ENCODE results near the gene PARD3B. TPM values are rescaled to one million over a fixed set of nuclear protein-coding genes. Genes with fewer than 3 reads are reported as not detected.

The PARD3B gene
- total RNA-seq, 1 experiment from 2014 or later: 2.0 TPM

DNA sequence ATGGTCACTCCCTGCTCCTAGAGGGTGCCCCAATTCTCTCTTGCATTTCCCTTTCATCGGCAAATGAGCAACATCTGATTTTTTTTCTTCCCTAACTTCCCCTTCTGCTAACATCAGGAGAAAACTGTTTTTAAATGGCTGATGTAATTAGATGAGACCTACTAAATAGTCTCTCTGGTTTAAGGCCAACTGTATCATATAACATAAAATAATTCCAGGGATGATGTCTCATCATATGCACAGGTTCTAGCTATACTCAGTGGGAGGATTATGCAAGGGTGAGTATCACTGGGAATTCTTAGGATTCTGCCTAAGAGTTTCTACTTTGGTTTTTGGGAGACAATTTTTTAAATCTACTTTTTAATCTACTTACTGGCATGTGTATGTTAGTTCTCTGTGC, 193.4 kb downstream of the PARD3B start (continued):
- TF ChIP-seq ZBTB33 (IDR thresholded peaks at IDR 0.05; ENCODE audit: extremely low read depth, insufficient replicate concordance, low read length): no peak
- TF ChIP-seq EGR1 (IDR thresholded peaks at IDR 0.05; ENCODE audit: low read depth): no peak
- TF ChIP-seq SP1 (IDR thresholded peaks at IDR 0.05; ENCODE audit: low read depth): no peak
- TF ChIP-seq CBX3 (IDR thresholded peaks at IDR 0.05; ENCODE audit: low read depth): no peak
- TF ChIP-seq POLR2AphosphoS5 (IDR thresholded peaks at IDR 0.05; ENCODE audit: low read depth, low read length): no peak

- no peaks in the 10 kb centered on the region for H3K4me1 ChIP-seq (ENCODE audit: control insufficient read depth in 1 of 2, insufficient read depth in 2 of 2, low read length in 2 of 2)
- POLR2A ChIA-PET: no interaction called here
- H3K9ac ChIP-seq (ENCODE audit: low read length): no peak overlapping the region
- no peaks in the 10 kb centered on the region for H3K9me3 ChIP-seq (ENCODE audit: control insufficient read depth in 1 of 2, insufficient read depth in 1 of 2, low read depth in 1 of 2, low read length in 2 of 2)
- CTCF ChIA-PET: no interaction called here
- intact Hi-C loops (cut with micrococcal nuclease): no loop called here
- H2AFZ ChIP-seq (ENCODE audit: low read depth, low read length, poor library complexity, severe bottlenecking): no peak overlapping the region
- H3K9me2 ChIP-seq (ENCODE audit: insufficient read depth): no peaks in the 10 kb centered on the region
- no peaks in the 10 kb centered on the region for H4K20me1 ChIP-seq (ENCODE audit: insufficient read depth)
- no peaks in the 10 kb centered on the region for H3K79me2 ChIP-seq (ENCODE audit: insufficient read depth, low read length)
- no peaks in the 10 kb centered on the region for H3K36me3 ChIP-seq (ENCODE audit: control insufficient read depth in 1 of 2, insufficient read depth in 2 of 2, low read length in 2 of 2)
- ATAC-seq (no peak), DNase-seq (ENCODE audit: low read depth, low spot score) (no peak)
- H3K4me3 ChIP-seq (replicated peaks in 1 of 2; ENCODE audit: low read depth in 1 of 2, low read length in 2 of 2): no peak overlapping the region
- TF ChIP-seq EZH2phosphoT487 (IDR thresholded peaks at IDR 0.05; ENCODE audit: borderline replicate concordance): no peak
- TF ChIP-seq, protein P1, sequence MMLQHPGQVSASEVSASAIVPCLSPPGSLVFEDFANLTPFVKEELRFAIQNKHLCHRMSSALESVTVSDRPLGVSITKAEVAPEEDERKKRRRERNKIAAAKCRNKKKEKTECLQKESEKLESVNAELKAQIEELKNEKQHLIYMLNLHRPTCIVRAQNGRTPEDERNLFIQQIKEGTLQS (IDR thresholded peaks at IDR 0.05): no peak
- TF ChIP-seq EZH2 (IDR thresholded peaks at IDR 0.05): no peak
- no peak for TF ChIP-seq JUND (IDR thresholded peaks at IDR 0.05)
- TF ChIP-seq EGR1 (IDR thresholded peaks at IDR 0.05; ENCODE audit: low read depth): no peak
- no peak for TF ChIP-seq POLR2A (IDR thresholded peaks at IDR 0.05; ENCODE audit: borderline replicate concordance, extremely low read depth, insufficient read depth, insufficient read length)
- no peak for TF ChIP-seq CEBPB (IDR thresholded peaks at IDR 0.05; ENCODE audit: low read depth)
- no peak for TF ChIP-seq ZBTB33 (IDR thresholded peaks at IDR 0.05; ENCODE audit: extremely low read depth, insufficient replicate concordance, low read length)
- TF ChIP-seq CTCF (IDR thresholded peaks at IDR 0.05 in 2 of 3, conservative IDR thresholded peaks at IDR 0.05 in 1 of 3; ENCODE audit: borderline replicate concordance in 1 of 3, insufficient read depth in 1 of 3, low read depth in 2 of 3, low read length in 2 of 3): no peak
- TF ChIP-seq SIN3A (IDR thresholded peaks at IDR 0.05; ENCODE audit: low read depth): no peak
- no peak for TF ChIP-seq TCF7L2 (IDR thresholded peaks at IDR 0.05; ENCODE audit: borderline replicate concordance, extremely low read depth, insufficient read depth, insufficient read length)
- no peak for TF ChIP-seq POLR2AphosphoS5 (IDR thresholded peaks at IDR 0.05; ENCODE audit: low read depth, low read length)
- no peaks in the 10 kb centered on the region for H3K27me3 ChIP-seq (ENCODE audit: insufficient read depth, low read length)
- RAD21 ChIA-PET (ENCODE audit: low non-redundant PET in 1 of 2, low total read pairs in 2 of 2, uncharacterized antibody in 2 of 2, unreplicated experiment in 2 of 2): no interaction called here
- no peak overlapping the region for H3K27ac ChIP-seq (ENCODE audit: low read depth, low read length)
- no peak overlapping the region for H3K4me2 ChIP-seq (ENCODE audit: low read length)
- BruUV-seq (replicated peaks): no TSS peak
Observed at GRCh38 chr2:204743393-204743960, 198.2 kb downstream of the PARD3B start.
